Kidney glomerular epithelial cell (primary cell): ENCODE data around the gene SRMS.
A peak's percentile ranks its signal among the peaks of the same experiment; 100 is the strongest.
"Not testable (repeated sequence)": the region's sequence is repeated elsewhere in the genome, so short reads cannot be mapped to it uniquely, and the experiment has no call there.

Experiments used
- DNase-seq: peaks from one replicate; lab custom pipeline; 2025; lab: John Stamatoyannopoulos, UW

The SRMS gene

DNA sequence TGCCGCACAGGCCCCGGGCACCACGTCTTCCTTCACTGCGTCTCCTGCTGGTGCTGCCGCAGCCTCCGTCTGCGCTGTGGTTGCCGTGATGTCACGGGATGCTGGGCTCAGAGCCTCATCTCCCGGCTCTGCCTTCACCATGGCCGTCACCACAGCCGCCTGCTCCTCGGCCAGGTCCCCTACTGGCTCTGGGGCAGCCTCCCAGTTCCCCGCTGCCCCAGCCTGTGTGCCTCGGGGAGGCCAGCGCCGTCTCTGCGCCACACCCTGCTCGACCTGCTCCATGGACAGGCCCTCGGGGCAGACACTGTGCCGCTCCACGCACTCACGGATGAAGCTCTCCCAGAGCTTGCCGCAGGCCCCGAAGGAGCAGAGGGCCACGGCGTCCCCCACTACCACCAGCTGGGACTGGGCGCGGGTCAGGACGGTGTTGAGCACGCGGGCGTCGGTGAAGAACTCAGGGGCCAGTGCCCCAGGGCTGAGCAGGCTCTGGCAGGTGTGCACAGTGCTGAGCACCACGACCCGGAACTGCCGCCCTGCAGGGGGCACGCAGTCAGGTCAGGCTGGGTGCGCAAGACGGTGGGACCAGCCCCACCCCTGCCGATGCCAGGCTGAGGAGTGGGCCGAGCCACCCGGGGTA lies 18.3 kb upstream of the SRMS start:
- DNase-seq: no peak

GRCh38 chr20:63565021-63565698 lies 17.6 kb upstream of the SRMS start:
- DNase-seq: no peak

- DNase-seq: no peak
These were observed 16.7 kb upstream of the SRMS start for GRCh38 chr20:63564036-63564810.

DNA sequence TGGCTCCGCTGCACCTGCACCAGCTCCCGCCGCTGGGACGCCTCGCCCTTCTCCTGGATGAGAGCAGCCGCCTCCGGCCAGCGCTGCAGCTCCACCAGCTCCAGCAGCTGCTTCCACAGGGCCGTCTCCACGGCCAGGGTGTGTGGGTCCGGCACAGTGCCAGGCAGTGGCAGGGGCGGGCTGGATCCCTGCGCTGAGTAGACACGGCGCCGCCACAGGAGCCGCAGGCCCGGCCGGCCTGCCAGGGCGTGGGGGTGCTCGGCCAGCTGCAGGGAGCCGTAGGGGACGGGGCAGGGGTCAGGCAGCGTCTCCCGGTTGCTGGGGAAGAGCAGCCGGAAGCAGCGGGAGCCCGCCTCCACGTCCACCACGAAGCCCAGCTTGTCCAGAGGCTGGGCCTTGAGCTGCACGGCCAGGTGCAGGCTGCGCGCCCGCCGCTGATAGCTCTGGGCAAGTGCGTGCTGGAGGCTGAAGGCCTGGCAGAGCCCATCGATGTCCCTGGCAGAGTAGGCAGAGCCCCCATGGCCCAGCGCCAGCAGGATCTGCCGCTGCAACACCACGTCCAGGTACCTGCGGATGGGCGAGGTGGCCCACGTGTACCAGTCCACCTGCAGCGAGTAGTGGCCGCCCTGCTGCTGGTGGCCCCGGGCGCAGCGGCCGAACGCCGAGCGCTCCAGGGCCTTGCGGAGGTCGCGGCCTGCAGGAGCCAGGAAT lies 15.8 kb upstream of the SRMS start:
- DNase-seq: no peak

- DNase-seq: no peak
These were observed 15.1 kb upstream of the SRMS start for GRCh38 chr20:63562461-63563224.

- DNase-seq: no peak
These were observed 14.3 kb upstream of the SRMS start for GRCh38 chr20:63561624-63562396.

GRCh38 chr20:63560856-63561609 lies 13.5 kb upstream of the SRMS start:
- DNase-seq: no peak

GRCh38 chr20:63560333-63560805 lies 12.8 kb upstream of the SRMS start:
- DNase-seq: no peak

DNA sequence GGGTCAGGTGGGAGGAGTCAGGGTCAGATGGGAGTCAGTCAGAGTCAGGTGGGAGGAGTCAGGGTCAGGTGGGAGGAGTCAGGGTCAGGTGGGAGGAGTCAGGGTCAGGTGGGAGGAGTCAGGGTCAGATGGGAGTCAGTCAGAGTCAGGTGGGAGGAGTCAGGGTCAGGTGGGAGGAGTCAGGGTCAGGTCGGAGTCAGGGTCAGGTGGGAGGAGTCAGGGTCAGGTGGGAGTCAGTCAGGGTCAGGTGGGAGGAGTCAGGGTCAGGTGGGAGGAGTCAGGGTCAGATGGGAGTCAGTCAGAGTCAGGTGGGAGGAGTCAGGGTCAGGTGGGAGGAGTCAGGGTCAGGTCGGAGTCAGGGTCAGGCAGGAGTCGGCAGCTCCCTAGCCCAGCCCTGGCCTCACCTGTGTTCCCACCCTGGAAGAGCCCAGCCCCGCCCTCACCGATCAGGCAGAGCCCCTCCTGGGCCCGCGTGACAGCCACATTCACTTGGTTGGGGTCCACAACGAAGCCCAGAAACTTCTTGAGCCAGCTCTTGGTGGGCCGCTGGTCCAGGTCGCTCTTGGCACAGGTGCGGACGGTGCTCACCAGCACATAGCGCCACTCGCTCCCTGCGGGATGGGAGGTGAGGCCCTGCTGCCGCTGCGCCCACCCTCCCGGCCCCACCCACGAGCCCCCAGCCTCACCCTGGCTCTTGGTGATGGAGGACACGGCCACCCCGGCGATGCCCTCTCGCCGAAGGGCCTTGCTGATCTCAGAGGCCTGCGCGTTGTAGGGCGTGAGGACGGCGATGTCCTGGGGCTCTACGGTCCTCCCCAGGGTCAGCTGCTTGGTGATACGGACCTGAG lies 12.2 kb upstream of the SRMS start:
- not testable (repeated sequence) for DNase-seq

DNA sequence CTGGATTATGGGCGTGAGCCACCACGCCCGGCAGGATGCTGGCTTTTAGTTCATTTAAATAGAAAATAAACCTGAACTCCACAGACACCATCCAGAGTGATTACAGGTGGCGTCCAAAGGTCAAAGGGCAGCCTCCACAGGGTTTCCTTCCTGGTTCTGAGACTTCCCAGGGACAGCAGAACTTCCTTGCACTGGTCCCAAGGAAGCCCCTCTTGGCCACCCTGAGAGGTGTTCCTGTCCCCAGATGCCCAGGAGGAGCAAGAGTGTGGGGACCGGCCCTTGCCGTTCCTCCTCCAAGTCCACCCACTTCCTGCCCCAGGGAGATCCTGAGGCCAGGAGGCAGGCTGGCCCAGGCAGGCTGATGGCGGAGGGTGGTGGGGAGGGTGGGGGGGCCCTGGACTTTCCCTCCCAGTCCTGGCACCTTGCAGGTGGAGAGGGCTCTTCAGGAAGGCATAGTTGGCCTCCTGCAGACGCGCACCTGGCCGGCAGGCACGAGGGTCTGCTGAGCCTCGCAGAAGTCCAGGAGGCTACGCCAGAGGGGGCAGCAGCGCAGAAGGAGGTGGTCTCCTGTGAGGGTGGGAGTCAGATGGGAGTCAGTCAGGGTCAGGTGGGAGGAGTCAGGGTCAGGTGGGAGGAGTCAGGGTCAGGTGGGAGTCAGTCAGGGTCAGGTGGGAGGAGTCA lies 11.4 kb upstream of the SRMS start:
- no peak for DNase-seq

DNA sequence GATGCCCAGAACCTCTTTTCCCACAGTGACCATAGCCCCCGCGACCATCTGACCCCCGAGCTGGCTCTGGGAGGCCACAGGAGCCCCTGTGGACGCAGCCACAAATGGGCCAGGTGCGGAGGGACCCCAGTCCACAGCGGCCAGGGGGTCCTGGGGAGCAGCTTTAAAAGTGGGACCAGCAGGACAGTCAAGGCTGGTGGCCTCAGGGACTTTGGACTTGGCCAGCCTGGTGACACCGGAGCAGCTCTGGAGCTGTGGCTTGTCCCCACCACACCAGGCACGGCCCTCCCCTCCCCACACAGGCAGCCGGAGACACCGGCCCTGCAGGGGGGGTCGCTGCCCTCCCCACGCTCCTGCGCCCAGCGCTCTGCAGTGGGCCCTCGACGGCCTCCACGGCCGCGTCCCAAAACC lies 9.9 kb upstream of the SRMS start:
- no peak for DNase-seq

GRCh38 chr20:63556873-63557478 lies 9.4 kb upstream of the SRMS start:
- no peak for DNase-seq

- DNase-seq: no peak
These were observed 8.3 kb upstream of the SRMS start for GRCh38 chr20:63555661-63556381.

DNA sequence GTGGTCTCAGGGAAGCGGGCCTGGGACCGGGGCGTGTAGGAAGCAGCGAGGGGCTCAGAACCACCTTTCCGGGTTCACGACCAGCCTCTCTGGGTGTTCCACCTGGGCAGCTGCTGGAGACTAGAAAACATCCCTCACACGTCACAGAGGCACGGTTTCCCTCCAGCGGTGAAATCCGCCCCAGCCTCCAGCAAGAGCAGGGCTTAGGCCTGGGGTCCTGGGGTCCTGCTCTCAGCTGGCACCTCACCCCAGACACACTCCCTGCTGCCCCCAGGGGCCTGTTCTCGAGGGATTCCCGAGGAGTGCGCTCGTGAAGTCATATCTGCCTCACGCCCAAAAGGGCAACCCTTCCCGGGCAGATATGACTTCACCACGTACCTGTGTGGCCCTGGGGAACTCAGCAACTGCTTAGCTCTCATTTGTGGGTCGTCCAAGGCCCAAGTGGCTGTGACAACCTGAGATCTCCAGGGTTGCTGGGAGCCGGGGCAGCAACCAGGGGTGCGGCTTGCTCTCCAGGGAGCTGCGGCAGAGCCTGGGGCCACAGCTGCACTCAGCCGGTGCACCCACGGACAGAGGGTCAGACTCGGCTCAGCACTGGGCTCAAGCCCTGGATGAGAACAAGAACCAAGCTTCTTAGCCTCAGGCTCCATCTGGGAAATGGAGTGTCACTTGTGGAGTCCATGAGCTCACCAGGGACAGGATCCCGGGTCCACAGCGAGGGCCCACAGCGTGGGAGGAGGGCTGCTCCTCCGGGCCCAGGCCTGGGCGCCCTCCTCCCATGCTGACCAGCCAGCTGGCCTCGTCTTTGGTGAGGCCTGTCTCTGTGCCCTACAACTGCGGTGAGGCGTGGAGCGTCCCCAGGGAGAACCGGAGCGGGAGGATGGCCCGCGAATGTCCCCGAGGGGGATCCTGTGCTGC lies 7.1 kb upstream of the SRMS start:
- no peak for DNase-seq

- DNase-seq: no peak
These were observed 6.4 kb upstream of the SRMS start, which contains the start of gene FNDC11 for GRCh38 chr20:63553933-63554290. TSS of gene FNDC11 (plus strand) at chr20:63554159. CDS start at chr20:63555664, 1,505 bp downstream.

- peak; percentile 25 for DNase-seq
These were observed 5.8 kb upstream of the SRMS start for GRCh38 chr20:63553251-63553932.
